ENCODE measurements around the gene DEFB116.

DEFB116 gene

GRCh38 chr20:31257364-31257763 lies 51.0 kb downstream of the DEFB116 start, which contains the start of gene DEFB115:
DEFB115 (plus strand) TSS chr20:31257664; CDS start chr20:31257664, 0 bp downstream.
- H3K36me3 ChIP-seq (ENCODE audit: insufficient read depth) = no peaks in the 10 kb centered on the region
- H2AFZ ChIP-seq (ENCODE audit: low read depth) = no peak within 1 kb of the TSS
- no peak for TF ChIP-seq CTCF (conservative IDR thresholded peaks at IDR 0.05; ENCODE audit: low read depth, low read length)
- H4K20me1 ChIP-seq (ENCODE audit: insufficient read depth) = no peaks in the 10 kb centered on the region
- no peak within 1 kb of the TSS for H3K27ac ChIP-seq
- no peak within 1 kb of the TSS for H3K4me3 ChIP-seq (IDR thresholded peaks at IDR 0.05; ENCODE audit: insufficient read depth, low read depth, low read length)
- no peaks in the 10 kb centered on the region for H3K79me2 ChIP-seq (ENCODE audit: insufficient read depth, low read depth)
- no peaks in the 10 kb centered on the region for H3K4me1 ChIP-seq (ENCODE audit: low read depth, poor library complexity, severe bottlenecking)
- H3K9ac ChIP-seq = no peak within 1 kb of the TSS
- H3K4me2 ChIP-seq = no peak within 1 kb of the TSS
- no peaks in the 10 kb centered on the region for H3K27me3 ChIP-seq (ENCODE audit: insufficient read depth, low read depth)

DNA sequence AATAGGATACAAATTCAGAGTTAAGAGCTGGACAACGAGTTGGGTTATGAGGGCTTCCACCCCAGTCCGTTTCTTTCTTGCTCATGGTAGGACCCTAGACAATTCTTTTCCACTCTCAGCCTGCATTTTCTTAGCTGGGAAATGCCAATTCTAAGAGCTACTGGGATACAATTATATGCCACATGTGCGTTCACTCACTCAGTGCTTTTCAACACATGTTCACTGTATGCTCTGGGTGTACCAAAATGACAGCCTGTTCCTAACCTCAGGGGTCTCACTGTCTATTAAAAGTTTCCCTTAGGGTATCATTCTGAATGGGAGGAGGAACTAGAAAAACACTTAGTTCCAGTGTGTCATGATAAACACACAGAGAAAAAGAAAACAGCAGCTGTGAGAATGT lies 51.4 kb downstream of the DEFB116 start:
- no peak overlapping the region for H3K4me3 ChIP-seq (IDR thresholded peaks at IDR 0.05; ENCODE audit: insufficient read depth, low read depth, low read length)

More for the DNA sequence above, 51.4 kb downstream of the DEFB116 start:
- H3K27ac ChIP-seq = no peak overlapping the region
- H3K27me3 ChIP-seq (ENCODE audit: insufficient read depth, low read depth) = no peaks in the 10 kb centered on the region
- H2AFZ ChIP-seq (ENCODE audit: low read depth) = no peak overlapping the region
- H3K36me3 ChIP-seq (ENCODE audit: insufficient read depth) = no peaks in the 10 kb centered on the region
- H3K9ac ChIP-seq = no peak overlapping the region
- no peaks in the 10 kb centered on the region for H4K20me1 ChIP-seq (ENCODE audit: insufficient read depth)
- no peaks in the 10 kb centered on the region for H3K4me1 ChIP-seq (ENCODE audit: low read depth, poor library complexity, severe bottlenecking)
- H3K79me2 ChIP-seq (ENCODE audit: insufficient read depth, low read depth) = no peaks in the 10 kb centered on the region
- TF ChIP-seq CTCF (conservative IDR thresholded peaks at IDR 0.05; ENCODE audit: low read depth, low read length) = no peak
- no peak overlapping the region for H3K4me2 ChIP-seq
